Glomerular visceral epithelial cell (primary cell): ENCODE results near the gene HS3ST5.
A peak's percentile ranks its signal among the peaks of the same experiment; 100 is the strongest.
"Not testable (repeated sequence)": the region's sequence is repeated elsewhere in the genome, so short reads cannot be mapped to it uniquely, and the experiment has no call there.

ENCODE experiments used
- DNase-seq: peaks from one replicate; pipeline ENCODE4 v3.0.0-alpha.2; 2016; ENCODE audit errors: extremely low spot score

Gene HS3ST5

GRCh38 chr6:114049367-114049966 lies 293.4 kb downstream of the HS3ST5 start:
- peak; percentile 60 for DNase-seq

GRCh38 chr6:114044566-114044965 lies 298.3 kb downstream of the HS3ST5 start:
- DNase-seq, result not testable (repeated sequence)

- no peak for DNase-seq
Observed at GRCh38 chr6:114042267-114043016, 300.4 kb downstream of the HS3ST5 start.

- no peak for DNase-seq
Observed at GRCh38 chr6:114040871-114041270, 302.0 kb downstream of the HS3ST5 start.

GRCh38 chr6:114039841-114040240 lies 303.0 kb downstream of the HS3ST5 start:
- DNase-seq, result no peak

GRCh38 chr6:114033606-114034005 lies 309.2 kb downstream of the HS3ST5 start:
- DNase-seq, result no peak

GRCh38 chr6:114032721-114033120 lies 310.1 kb downstream of the HS3ST5 start:
- DNase-seq, result no peak

- no peak for DNase-seq
Observed at GRCh38 chr6:114030767-114031166, 312.1 kb downstream of the HS3ST5 start.

GRCh38 chr6:114024746-114025145 lies 318.1 kb downstream of the HS3ST5 start:
- DNase-seq, result no peak

GRCh38 chr6:114020196-114020595 lies 322.6 kb downstream of the HS3ST5 start:
- DNase-seq, result no peak

- DNase-seq, result peak; percentile 10
Observed at GRCh38 chr6:114017146-114017545, 325.7 kb downstream of the HS3ST5 start.

GRCh38 chr6:114014106-114014505 lies 328.7 kb downstream of the HS3ST5 start:
- not testable (repeated sequence) for DNase-seq

- not testable (repeated sequence) for DNase-seq
Observed at GRCh38 chr6:114011486-114011885, 331.3 kb downstream of the HS3ST5 start.

GRCh38 chr6:114010540-114010939 lies 332.3 kb downstream of the HS3ST5 start:
- DNase-seq, result no peak

GRCh38 chr6:114009192-114009591 lies 333.6 kb downstream of the HS3ST5 start:
- DNase-seq, result no peak

GRCh38 chr6:114008331-114008730 lies 334.5 kb downstream of the HS3ST5 start:
- DNase-seq, result no peak

- DNase-seq, result peak; percentile 6
Observed at GRCh38 chr6:114007516-114007915, 335.3 kb downstream of the HS3ST5 start.
